HG03064 (cell line): ENCODE data around the gene ATP1A1.
A peak's percentile ranks its signal among the peaks of the same experiment; 100 is the strongest.

ENCODE experiments used
- ATAC-seq: cut with Tn5 transposase; IDR thresholded peaks from one replicate; pipeline ENCODE4 v1.9.1; 2021; ENCODE audit warnings: low read depth; ENCODE audit not compliant: unreplicated experiment

The ATP1A1 gene

DNA sequence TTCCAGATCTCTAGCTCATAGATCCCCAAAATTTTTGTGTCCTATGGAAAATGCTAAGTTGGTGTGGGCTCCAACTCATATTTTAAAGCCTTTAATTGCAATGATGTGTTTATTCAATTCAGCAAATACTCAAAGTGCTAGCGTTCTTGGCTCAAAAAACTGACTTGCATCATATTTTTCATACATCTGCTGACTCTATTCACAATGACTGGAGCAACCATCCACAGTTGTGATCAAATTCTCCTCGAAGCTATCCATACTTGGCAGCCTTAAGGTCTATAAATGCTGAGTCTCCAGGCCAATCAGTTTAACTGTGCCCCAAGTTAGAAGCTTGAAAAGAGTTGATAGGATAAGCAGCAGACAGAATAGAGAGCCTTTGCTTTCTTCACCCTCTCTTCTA is 2.9 kb upstream of the ATP1A1 start:
- ATAC-seq, result no peak

DNA sequence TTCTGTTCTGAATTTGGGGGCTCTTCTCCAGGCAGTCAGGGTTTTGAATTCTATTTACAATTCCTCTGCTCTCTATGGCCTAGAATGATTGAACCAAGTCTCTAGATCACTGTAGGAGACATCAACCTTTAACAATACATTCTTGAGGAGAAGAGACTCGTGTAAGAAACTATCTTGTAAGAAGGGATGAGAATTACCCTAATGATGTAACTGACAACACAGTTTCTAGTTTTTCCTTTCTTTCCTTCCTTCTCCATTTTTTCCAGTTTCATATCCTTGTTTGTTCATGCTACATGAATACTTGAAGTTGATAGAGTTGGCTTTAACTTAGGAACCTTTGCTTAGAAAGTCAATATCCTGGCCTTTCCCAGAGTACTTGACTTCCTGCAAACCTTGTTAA is 1.3 kb upstream of the ATP1A1 start:
- no peak for ATAC-seq

DNA sequence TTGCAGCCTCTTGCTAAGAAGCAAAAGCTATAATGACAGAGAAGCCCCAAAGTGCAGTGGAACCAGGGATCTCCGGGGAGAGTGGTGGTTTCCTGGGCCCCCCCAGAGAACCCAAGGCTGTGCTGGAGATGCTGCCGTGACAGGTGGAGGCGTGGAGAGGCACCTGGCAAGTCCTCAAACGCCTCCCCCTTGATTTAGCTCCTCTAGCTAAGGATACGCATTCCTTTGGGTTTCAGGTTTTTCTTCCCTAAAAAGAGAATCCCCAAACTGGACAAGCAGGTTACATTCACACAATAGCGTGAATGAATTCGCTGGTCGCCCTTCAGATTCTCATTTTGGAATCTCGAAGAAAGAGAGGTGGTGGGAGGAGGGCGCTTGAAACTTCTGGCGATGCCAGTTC is 853 bp upstream of the ATP1A1 start:
- ATAC-seq, result no peak

DNA sequence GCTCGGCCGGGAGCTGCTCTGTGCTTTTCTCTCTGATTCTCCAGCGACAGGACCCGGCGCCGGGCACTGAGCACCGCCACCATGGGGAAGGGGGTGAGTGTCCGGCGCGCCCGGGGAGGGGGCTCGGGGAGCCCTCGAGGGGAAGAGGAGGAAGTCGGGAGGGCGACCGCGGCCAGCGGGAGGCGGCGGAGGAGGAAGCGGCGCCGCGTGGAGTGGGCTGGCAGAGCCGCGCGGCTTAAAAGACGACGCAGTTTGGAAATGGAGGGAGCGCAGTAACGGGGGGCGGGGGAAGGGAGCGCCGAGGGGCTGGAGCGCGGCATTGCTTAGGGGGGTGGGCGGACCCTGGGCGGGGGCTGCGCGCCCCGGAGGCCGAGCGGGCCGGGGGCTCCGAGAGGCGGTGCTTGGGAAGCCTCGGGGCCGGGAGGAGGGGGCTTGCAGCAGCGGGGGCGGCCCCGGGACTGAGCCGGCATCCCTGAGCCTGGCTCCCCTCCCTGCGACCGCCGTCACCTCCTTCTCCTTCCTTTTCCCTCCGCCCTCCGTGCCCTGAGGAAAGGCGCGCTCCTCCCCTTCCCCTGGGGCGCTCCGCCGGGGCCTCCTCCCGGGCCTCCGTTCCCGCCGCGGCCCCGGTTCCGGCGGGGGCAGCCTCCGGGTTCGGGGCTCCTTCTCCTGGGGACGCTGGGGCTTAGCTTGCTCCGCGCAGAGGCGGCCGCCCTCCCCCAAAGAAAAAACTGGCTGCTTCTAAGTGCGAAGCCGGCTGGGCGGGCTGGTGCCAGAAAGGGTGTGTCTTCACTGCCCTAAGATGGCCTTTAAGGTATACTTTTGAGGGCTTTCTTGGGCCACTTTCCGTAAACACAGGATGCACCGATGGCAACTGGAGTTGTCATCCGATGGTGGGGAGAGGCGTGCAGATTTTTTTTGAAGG is 648 bp downstream of the ATP1A1 start:
- peak; percentile 3 for ATAC-seq

DNA sequence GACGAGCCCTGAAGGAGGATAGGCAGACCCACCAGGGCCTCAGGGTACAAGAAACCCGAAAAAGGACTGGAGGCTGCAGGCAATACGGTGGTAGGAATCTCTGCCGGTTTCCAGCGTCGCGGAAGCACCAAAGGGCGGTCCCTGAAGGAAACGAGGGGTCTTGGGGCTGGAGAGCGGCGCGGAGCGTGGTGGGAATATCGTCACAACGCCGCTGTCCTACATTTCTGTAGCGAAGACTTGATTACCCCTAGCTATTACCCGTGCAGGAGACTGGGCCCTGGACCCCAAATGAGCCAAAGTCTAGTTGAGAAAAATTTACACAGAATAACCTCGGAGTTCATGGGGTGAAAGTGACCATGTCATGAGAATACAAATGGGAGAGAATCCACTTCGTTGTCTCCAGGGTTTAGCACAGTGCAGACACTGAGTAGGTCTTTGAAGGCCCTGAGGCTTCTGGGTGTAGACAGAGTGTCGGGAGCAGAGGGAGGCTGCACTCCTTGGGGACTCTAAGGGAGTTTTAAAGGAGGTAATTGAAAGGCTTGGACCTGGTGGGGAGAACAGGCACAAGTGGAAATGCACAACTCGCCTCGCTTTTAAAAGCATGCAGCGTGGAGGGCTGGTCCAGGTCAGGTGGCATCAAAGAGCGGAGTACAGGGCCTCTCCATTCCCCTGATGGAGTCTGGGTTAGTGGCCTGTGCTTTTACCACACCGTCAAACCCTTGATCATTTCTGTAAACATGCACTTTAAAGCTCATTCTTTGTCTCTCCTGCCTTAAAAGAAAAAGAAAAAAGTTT is 1.5 kb downstream of the ATP1A1 start:
- ATAC-seq, result no peak

DNA sequence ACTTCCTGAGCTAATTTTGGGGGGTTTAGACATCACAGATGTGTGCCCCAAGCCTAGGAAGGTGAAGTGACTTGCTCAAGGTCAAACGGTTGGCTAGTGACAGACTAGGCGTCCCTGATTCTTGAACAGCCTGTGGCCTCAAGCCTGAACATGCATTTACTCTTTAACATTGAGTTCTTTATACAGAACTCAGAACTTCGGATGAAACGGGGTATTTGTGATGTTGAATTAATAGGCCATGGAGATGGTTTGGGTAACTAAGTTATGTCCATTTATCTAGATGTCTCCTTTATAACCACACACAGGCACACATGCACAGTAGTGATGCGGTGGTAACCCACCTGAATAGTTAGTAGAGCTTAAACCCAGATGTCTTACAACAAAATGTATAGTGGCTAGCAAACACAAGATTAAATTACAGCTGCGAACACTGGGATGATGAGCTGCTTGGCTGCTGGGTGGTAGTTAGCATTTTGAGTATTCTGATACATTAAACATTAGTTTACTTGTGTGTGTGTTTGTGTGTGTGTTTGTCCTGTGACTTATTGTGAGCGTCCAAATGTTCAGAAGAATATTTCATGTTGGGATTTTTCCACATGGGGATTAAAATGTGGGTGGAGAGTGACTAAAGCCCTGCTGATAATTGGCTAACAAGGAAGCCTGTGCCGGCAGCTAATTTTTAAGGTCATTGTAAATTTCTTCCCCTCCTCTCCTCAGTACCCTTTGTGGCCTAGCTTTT is 2.3 kb downstream of the ATP1A1 start:
- no peak for ATAC-seq

DNA sequence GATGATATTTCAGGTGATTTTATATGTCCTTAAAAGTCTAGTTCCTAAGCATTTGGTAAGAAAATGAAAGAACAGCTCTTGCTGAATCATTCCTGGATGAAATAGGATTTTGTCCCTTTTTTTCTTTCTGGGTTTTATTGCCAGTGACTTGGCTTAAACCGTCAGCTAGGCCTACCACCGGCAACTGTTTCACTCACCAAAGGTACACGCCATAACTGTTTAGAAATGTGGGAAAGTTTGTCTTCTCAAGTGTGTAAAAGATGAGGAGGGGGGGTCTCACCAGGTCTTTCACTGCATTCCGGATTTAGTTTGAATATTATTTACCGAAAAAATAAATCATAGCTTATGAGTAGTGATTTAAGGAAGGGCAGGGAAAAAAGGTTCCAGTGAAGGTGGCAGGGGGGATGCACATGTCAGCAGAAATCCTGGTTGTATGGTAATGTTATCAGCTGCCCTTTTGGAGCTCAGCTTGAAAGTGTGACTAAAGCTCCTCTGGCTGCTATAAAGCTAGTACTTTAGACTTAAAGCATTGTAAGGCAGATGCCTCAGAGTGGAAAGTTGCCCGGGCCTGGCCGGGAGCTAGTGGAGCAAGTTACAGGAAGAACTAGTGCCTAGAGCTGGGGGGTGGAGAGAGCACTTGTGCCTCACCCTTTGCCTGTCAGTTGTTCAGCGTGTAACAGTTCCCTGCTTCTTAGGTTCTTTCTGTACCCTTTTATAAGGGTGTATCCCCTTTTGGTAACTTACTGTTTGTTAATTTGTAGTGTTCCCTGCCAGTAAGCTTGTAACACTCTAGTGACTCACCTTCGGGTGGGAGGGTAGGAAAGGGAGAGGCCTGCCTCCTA is 3.1 kb downstream of the ATP1A1 start:
- no peak for ATAC-seq

DNA sequence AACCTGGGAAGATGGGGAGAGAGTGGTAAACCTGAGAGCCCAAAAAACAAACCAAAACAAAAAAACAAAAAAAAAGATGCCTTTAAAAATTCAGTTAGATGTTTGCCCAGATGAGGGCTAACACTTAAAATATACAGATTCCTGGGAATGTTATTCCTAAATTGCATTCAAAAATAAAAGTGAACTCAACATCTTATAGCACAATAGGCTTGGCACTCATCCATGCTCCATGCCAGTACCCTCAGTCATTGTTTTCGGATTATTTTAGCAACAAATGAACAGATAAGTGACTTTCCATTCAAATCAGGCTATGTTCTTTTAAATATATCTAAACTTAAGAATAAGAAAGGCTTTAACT is 3.7 kb downstream of the ATP1A1 start:
- no peak for ATAC-seq

DNA sequence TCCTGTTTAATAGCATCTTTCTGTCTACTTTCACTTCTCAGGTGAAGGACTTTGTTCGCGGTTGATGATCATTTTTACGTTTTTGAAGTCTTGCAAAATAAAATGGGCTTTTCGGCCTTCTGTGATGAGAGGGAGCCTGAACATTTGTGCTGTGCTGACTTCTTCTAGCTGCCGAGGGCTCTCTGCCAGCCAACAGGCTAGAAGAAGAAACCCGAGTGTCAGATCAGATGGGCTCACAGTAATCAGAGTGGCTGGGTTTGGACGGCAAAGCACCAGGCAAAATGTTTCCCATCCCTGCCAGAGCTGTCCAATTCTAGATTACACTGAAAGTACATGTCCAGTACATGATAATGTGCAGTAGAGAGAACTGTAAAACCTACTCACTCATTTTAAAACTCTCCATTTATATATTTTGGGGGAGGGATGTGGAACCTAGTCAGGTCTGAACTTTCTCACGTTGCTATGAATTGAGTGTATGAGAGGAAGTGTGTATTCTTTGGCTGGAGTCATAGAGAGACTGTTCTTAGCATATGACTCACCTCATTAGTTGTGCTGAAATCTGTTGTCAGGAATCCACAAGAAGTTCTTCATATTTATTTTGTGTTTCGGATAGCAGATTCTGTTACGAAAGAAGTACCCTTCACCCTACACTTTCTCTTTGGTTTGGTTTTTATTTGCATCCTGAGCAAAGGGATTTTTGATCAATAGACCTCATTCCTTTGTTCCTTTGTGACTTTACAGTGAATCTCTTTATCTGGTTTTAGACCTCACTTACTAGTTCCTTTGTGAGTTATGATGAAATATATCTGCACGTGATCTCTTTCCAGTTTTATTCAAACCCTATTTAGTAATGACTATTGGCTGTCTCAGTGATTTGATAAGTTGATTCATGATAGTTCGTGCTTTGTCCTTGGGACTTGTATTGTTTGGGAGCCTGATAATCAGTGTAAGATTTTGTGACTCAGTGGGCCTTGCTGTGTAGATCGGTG is 4.8 kb downstream of the ATP1A1 start:
- ATAC-seq, result peak; percentile 77

DNA sequence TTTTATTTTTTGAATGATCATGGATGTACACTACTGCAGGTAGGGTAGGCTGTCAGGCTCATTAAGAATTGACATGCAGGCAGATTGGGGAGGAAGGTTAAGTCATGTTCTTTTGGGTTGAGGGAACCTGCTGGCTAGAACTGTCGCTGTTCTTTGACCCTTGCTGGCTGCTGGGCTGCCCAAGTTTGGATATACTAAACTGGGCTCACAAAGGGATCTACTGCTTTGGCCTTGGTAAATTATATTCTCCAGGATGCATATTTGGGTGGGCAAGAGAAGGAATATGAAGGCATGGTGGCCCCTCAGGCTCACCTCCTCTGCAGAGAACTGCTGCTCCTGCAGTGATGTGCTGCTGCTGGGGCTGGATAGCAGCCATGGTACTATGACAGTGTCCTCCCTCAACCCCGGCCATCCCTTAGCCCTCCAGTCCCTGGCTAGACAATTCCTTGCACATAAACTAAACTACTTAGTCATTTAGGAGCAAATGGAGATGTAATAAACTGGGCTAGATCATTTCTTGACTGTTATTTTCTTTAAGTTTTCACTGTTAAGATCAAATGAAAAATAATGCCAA is 6.1 kb downstream of the ATP1A1 start:
- no peak for ATAC-seq

DNA sequence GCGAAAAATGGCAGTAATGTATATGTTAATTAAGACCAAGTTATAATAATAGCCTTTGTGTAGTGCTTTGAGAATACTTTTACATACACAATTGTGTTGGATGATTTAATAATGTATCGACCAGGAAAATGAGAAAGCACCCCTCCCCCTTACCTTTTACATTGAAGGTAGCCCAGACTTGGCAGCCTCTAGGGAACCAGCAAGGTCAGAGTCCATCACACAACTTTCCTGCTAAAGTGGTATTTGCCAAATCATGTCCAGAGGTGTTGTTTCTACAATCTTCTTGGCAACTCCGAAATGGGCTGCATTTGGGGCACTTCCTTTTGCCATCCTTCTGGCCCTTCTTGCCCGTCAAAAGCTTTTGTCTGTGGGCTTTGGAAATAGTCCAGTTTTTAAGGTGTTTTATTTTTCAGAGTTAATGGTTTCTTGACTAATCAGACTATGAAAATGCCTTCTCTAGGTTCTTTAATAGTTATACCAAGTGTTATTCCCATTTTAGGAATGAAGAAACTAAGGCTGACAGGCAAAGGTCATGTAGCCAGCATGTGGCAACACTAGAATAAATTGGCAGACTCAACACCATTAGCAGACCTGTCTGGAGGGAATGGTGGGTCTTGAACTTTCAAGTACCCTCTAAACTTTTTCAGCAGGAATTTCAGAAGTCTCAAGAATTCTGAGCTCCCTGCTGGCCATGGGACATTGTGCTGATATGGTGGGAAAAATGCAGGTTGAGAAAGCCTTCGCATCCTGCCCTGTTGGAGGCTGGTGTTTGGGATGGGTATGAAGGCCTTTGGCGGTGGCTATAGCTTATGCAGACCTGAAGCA is 6.8 kb downstream of the ATP1A1 start:
- no peak for ATAC-seq

DNA sequence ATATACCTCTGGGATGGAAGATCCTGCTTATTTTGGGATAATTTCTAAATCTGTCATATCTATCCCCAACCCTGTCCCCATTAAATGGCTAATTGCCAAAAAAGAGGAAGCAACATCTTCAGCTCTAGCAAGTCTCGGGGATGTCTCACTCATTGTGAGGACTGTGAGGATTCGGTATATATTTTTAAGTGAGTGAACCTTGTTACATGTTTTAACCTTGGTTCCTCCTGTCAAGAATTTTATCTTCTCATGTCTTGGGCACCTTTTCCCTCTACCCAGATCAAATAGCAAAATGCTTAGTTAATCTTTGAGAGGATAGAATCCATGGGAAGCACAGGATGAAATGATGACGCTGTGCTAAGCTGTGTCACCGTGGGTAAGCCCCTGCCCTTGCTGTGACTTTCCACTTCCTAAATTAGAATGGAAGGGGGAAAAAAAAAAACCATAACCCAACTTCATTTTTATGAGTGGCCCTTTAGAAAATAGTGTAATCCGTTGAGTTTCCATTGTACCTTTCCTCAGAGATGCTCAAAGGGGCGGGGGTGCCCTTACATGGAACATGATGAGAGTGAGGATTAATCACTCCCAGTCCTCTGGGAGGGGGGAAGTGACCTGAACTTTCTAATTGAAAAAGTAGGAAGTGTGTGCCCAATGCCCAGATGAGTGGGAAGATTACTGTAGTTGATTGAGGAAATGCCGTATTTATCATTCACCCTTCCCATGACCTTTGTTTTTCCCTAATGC is 7.6 kb downstream of the ATP1A1 start:
- ATAC-seq, result no peak

DNA sequence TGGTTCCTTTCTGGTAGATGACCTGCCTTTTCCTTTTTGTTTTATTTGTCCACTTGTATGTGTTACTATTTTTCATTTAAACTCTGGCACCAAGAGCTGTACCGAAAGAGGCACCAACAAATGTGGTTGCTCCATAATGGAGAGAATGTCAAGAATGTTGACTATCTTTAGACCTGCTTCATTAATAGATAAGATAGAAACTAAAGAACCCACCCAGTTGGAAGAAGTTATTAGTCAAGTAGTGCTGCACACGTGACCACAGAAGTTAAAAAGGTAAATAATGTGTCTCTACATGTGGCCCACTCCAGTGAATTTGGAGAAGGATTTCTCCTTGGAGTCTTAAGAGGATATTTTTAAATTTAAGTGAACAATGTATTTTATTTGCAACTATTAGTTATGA is 9.3 kb downstream of the ATP1A1 start:
- no peak for ATAC-seq

DNA sequence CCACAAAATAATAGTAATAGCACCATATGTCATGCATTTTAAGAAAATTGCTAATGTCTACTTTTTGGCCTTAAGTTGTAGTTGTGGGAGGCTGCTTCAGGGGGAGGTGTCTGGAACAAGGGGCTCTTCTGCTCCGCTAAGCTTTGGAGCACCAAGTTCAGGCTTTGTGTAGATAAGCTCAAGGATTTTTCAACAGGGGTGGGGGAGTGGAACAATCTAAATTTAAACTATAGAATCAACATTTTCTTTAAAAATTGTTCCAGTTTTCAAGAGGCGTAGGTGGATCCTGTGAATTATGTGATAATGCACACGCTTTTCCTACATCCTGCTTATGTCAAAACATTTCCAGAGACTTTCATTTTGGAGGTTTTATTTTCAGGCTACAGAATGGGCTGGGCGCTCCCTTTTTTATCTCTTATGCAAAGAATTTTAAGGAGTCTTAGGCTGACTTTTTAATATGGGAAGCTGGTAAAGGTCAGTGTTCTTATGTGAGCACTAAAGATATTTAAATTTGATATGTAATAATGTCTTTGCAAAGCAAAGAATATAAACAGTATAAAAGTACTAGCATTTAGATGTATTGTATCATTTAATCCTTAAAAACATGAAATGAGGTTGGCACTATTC is 9.9 kb downstream of the ATP1A1 start:
- no peak for ATAC-seq

DNA sequence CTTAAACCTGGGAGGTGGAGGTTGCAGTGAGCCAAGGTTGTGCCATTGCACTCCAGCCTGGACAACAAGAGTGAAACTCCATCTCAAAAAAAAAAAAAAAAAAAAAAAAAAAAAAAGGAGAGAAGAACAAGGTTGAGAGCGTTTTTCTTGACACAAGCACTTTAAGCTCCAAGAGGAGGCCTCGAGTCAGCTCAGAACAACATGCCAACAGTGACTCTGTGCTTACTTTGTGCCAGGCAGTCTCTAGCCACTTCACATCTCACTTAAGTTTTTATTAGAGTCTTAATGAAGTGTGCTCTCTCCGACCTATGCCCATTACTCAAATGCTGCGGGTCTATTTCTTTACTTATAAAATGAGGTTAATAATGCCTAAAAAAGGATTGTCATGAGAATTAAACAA is 13.0 kb downstream of the ATP1A1 start:
- no peak for ATAC-seq

DNA sequence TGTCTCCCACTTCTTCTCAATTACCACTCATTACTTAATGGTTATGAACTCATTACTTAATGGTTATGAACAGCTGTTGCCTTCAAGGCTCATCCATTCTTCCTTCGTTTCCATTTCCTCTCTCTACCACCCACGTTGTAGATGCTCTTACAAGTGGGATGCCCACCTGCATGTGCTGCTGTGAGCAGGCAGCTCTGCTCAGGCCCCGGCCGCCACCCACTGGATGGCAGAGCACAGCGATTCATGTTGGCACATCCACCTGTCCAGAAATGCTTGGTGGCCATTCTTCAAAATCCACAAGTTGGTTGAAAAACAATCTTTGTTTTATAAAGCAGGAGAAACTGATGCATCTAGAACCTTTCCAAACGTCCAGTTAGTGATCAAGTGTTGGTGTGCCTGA is 14.5 kb downstream of the ATP1A1 start:
- ATAC-seq, result no peak

DNA sequence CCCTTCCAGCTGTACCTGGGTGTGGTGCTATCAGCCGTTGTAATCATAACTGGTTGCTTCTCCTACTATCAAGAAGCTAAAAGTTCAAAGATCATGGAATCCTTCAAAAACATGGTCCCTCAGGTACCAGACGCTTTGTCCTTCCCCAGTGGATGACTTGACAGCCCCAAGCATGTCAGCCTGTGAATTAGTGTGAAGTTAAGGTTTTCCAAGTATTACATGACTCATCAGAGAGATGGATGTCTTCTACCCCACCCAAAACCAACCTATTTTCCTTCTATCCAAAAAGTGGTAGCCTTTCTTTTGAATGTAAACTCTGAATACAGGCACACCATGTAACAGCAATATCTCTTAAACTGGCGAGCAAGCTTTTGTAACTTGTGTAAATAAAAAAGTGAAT is 15.1 kb downstream of the ATP1A1 start:
- ATAC-seq, result no peak
